Measurements from ENCODE around the gene XBP1.

DNA sequence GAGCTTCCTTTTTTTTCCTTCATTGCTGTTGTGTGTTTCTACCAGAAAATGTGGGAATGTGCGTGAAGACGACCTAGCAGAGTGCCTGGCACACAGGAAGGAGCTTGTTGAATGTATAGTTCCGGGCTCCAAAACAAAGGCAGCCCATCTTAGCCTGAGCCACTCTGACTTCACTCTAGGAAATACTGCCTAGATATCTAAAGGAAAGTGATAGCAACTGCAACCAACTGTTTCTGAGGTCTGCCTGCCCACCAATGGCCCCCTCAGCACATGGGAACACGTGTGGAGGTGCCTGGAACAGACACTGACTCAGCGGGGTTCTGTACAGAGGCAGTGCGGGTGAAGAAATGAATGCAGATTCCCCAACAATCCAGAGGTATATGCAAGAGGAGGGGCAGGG, 14.7 kb upstream of the XBP1 start:
- TF ChIP-seq, protein P1, sequence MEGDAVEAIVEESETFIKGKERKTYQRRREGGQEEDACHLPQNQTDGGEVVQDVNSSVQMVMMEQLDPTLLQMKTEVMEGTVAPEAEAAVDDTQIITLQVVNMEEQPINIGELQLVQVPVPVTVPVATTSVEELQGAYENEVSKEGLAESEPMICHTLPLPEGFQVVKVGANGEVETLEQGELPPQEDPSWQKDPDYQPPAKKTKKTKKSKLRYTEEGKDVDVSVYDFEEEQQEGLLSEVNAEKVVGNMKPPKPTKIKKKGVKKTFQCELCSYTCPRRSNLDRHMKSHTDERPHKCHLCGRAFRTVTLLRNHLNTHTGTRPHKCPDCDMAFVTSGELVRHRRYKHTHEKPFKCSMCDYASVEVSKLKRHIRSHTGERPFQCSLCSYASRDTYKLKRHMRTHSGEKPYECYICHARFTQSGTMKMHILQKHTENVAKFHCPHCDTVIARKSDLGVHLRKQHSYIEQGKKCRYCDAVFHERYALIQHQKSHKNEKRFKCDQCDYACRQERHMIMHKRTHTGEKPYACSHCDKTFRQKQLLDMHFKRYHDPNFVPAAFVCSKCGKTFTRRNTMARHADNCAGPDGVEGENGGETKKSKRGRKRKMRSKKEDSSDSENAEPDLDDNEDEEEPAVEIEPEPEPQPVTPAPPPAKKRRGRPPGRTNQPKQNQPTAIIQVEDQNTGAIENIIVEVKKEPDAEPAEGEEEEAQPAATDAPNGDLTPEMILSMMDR (conservative IDR thresholded peaks at IDR 0.05; ENCODE audit: low read depth, low read length), result no peak
- TF ChIP-seq RFX5 (IDR thresholded peaks at IDR 0.05; ENCODE audit: low read depth, low read length) (no peak), POLR2A (IDR thresholded peaks at IDR 0.05; ENCODE audit: low read depth, low read length) (no peak), CHD1 (IDR thresholded peaks at IDR 0.05; ENCODE audit: low read depth, low read length) (no peak), MAZ (IDR thresholded peaks at IDR 0.05; ENCODE audit: borderline replicate concordance, low read depth, low read length) (no peak), SMC3 (IDR thresholded peaks at IDR 0.05; ENCODE audit: low read depth, low read length) (no peak), CEBPB (IDR thresholded peaks at IDR 0.05; ENCODE audit: low read depth, low read length) (no peak), RAD21 (IDR thresholded peaks at IDR 0.05; ENCODE audit: low read length) (no peak)
- TF ChIP-seq, protein P2, sequence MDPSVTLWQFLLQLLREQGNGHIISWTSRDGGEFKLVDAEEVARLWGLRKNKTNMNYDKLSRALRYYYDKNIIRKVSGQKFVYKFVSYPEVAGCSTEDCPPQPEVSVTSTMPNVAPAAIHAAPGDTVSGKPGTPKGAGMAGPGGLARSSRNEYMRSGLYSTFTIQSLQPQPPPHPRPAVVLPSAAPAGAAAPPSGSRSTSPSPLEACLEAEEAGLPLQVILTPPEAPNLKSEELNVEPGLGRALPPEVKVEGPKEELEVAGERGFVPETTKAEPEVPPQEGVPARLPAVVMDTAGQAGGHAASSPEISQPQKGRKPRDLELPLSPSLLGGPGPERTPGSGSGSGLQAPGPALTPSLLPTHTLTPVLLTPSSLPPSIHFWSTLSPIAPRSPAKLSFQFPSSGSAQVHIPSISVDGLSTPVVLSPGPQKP (IDR thresholded peaks at IDR 0.05; ENCODE audit: borderline replicate concordance, low read depth, low read length), result no peak
- TF ChIP-seq, protein P3, sequence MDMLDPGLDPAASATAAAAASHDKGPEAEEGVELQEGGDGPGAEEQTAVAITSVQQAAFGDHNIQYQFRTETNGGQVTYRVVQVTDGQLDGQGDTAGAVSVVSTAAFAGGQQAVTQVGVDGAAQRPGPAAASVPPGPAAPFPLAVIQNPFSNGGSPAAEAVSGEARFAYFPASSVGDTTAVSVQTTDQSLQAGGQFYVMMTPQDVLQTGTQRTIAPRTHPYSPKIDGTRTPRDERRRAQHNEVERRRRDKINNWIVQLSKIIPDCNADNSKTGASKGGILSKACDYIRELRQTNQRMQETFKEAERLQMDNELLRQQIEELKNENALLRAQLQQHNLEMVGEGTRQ (IDR thresholded peaks at IDR 0.05; ENCODE audit: low read depth, low read length), result no peak
